ENCODE results near the gene LONRF2.

DNA sequence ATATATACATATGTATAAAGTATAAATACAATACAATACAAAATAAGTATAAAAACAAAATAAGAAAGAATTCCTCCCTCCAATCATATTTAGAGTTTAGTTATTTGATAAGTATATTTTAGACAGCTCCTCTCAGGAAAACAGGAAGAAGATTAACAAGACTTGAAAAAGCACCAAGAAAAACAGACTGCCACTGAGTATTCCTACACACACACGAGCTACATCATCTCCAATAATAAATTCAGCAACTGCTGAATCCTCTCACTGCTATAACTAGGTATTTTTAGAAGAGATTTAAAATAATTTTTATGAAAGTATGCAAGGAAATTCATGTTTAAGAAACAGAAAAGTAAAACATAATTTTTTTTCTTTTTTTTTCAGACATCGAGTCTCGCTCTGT lies 13.0 kb downstream of the LONRF2 start:
- TF ChIP-seq, protein P1, sequence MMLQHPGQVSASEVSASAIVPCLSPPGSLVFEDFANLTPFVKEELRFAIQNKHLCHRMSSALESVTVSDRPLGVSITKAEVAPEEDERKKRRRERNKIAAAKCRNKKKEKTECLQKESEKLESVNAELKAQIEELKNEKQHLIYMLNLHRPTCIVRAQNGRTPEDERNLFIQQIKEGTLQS (CRISPR knock-in tag; conservative IDR thresholded peaks at IDR 0.05): no peak
- TF ChIP-seq, protein P2, sequence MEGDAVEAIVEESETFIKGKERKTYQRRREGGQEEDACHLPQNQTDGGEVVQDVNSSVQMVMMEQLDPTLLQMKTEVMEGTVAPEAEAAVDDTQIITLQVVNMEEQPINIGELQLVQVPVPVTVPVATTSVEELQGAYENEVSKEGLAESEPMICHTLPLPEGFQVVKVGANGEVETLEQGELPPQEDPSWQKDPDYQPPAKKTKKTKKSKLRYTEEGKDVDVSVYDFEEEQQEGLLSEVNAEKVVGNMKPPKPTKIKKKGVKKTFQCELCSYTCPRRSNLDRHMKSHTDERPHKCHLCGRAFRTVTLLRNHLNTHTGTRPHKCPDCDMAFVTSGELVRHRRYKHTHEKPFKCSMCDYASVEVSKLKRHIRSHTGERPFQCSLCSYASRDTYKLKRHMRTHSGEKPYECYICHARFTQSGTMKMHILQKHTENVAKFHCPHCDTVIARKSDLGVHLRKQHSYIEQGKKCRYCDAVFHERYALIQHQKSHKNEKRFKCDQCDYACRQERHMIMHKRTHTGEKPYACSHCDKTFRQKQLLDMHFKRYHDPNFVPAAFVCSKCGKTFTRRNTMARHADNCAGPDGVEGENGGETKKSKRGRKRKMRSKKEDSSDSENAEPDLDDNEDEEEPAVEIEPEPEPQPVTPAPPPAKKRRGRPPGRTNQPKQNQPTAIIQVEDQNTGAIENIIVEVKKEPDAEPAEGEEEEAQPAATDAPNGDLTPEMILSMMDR (IDR thresholded peaks at IDR 0.05): no peak
- TF ChIP-seq NR1H2 (CRISPR knock-in tag; IDR thresholded peaks at IDR 0.05) (no peak), JUN (CRISPR knock-in tag; IDR thresholded peaks at IDR 0.05) (no peak)

All from WTC11 (cell line).